H9 (cell line): ENCODE results near the gene LPP. TPM values are rescaled to one million over a fixed set of nuclear protein-coding genes. Genes with fewer than 3 reads are reported as not detected.

Experiments used
- DNase-seq: peaks from one replicate; pipeline ENCODE4 v3.0.0-alpha.2; 2017
- H2AFZ ChIP-seq: one replicate; pipeline ENCODE4 v1.6.1; 2013; ENCODE audit warnings: mild to moderate bottlenecking, low read length, control low read depth, moderate library complexity
- H2AK5ac ChIP-seq: 2 replicates; pipeline ENCODE4 v1.6.1; 2013; ENCODE audit warnings: low read length, control low read depth, mixed read lengths; ENCODE audit not compliant: insufficient read length
- H2BK120ac ChIP-seq: one replicate; pipeline ENCODE4 v1.6.1; 2013; ENCODE audit warnings: low read depth, mild to moderate bottlenecking, low read length, control low read depth, inconsistent platforms; ENCODE audit not compliant: poor library complexity, severe bottlenecking
- H2BK12ac ChIP-seq: 2 replicates; pipeline ENCODE4 v1.6.1; 2013; ENCODE audit warnings: low read length, control low read depth, mixed read lengths, low read depth; ENCODE audit not compliant: insufficient read length
- H2BK15ac ChIP-seq: 2 replicates; pipeline ENCODE4 v1.6.1; 2013; ENCODE audit warnings: low read depth, low read length, control low read depth
- H2BK20ac ChIP-seq: one replicate; pipeline ENCODE4 v1.6.1; 2013; ENCODE audit warnings: low read depth, mild to moderate bottlenecking, low read length, control low read depth, inconsistent platforms; ENCODE audit not compliant: poor library complexity, severe bottlenecking
- H2BK5ac ChIP-seq: 2 replicates; pipeline ENCODE4 v1.6.1; 2013; ENCODE audit warnings: low read length, control low read depth, mixed read lengths; ENCODE audit not compliant: insufficient read length
- H3K14ac ChIP-seq: 2 replicates; pipeline ENCODE4 v1.6.1; 2013; ENCODE audit warnings: low read length, control low read depth; ENCODE audit not compliant: insufficient read depth
- H3K18ac ChIP-seq: 2 replicates; pipeline ENCODE4 v1.6.1; 2013; ENCODE audit warnings: low read depth, mild to moderate bottlenecking, mixed read lengths, low read length, control low read depth; ENCODE audit not compliant: insufficient read length
- H3K23ac ChIP-seq: 2 replicates; pipeline ENCODE4 v1.6.1; 2013; ENCODE audit warnings: low read length, control low read depth, mixed read lengths, low read depth; ENCODE audit not compliant: insufficient read length
- H3K23me2 ChIP-seq: 2 replicates; pipeline ENCODE4 v1.6.1; 2013; ENCODE audit warnings: low read depth, mild to moderate bottlenecking, mixed read lengths, low read length, control low read depth; ENCODE audit not compliant: insufficient read length, poor library complexity, severe bottlenecking
- H3K27ac ChIP-seq: 2 replicates; pipeline ENCODE4 v1.5.1; 2013; ENCODE audit warnings: low read length, control low read depth, mixed read lengths, low read depth; ENCODE audit not compliant: insufficient read length
- H3K27me3 ChIP-seq: 2 replicates; pipeline ENCODE4 v1.6.1; 2013; ENCODE audit warnings: low read length, control low read depth, inconsistent platforms; ENCODE audit not compliant: insufficient read depth
- H3K4ac ChIP-seq: 2 replicates; pipeline ENCODE4 v1.6.1; 2013; ENCODE audit warnings: low read depth, mild to moderate bottlenecking, control low read depth, inconsistent platforms, low read length, moderate library complexity
- H3K4me1 ChIP-seq: 2 replicates; pipeline ENCODE4 v1.6.1; 2013; ENCODE audit warnings: low read length, control low read depth, inconsistent platforms; ENCODE audit not compliant: insufficient read depth
- H3K4me2 ChIP-seq: 2 replicates; pipeline ENCODE4 v1.6.1; 2013; ENCODE audit warnings: low read length, control low read depth, mixed read lengths; ENCODE audit not compliant: insufficient read length, insufficient read depth
- H3K56ac ChIP-seq: 2 replicates; pipeline ENCODE4 v1.6.1; 2013; ENCODE audit warnings: low read depth, mild to moderate bottlenecking, mixed read lengths, low read length, control low read depth; ENCODE audit not compliant: insufficient read length
- H3K79me1 ChIP-seq: 2 replicates; pipeline ENCODE4 v1.6.1; 2013; ENCODE audit warnings: low read depth, mild to moderate bottlenecking, moderate library complexity, low read length, control low read depth, inconsistent platforms; ENCODE audit not compliant: insufficient read depth, poor library complexity, severe bottlenecking
- H3K79me2 ChIP-seq: 2 replicates; pipeline ENCODE4 v1.6.1; 2013; ENCODE audit warnings: low read length, control low read depth, inconsistent platforms; ENCODE audit not compliant: insufficient read depth
- H3K9ac ChIP-seq: 2 replicates; pipeline ENCODE4 v1.6.1; 2013; ENCODE audit warnings: low read length, control low read depth, mixed read lengths; ENCODE audit not compliant: insufficient read length; ENCODE audit errors: extremely low read depth
- H3K9me3 ChIP-seq: one replicate; pipeline ENCODE4 v1.6.1; 2013; ENCODE audit warnings: low read depth, low read length, inconsistent platforms; ENCODE audit not compliant: control insufficient read depth
- H3T11ph ChIP-seq: one replicate; pipeline ENCODE4 v1.6.1; 2013; ENCODE audit warnings: mild to moderate bottlenecking, low read length, control low read depth, inconsistent platforms
- H4K20me1 ChIP-seq: one replicate; pipeline ENCODE4 v1.6.1; 2013; ENCODE audit not compliant: control insufficient read depth, insufficient read length, insufficient read depth
- H4K5ac ChIP-seq: 2 replicates; pipeline ENCODE4 v1.6.1; 2013; ENCODE audit warnings: low read depth, mild to moderate bottlenecking, mixed read lengths, low read length, control low read depth; ENCODE audit not compliant: insufficient read length
- H4K8ac ChIP-seq: replicated peaks from 2 replicates; pipeline ENCODE4 v1.6.1; 2013; ENCODE audit warnings: low read length, control low read depth, mixed read lengths, low read depth; ENCODE audit not compliant: insufficient read length
- H4K91ac ChIP-seq: 2 replicates; pipeline ENCODE4 v1.6.1; 2013; ENCODE audit warnings: low read depth, mild to moderate bottlenecking, moderate library complexity, mixed read lengths, low read length, control low read depth; ENCODE audit not compliant: insufficient read length
- H3K27ac Mint-ChIP-seq, 3 experiments: 2 replicates in 2 of 3; 3 replicates in 1 of 3; pipeline ENCODE4 v1.8.0; 2020 to 2021; ENCODE audit warnings: mixed read lengths in 3 of 3, mild to moderate bottlenecking in 1 of 3, moderate library complexity in 1 of 3
- H3K27me3 Mint-ChIP-seq: 2 replicates; pipeline ENCODE4 v1.8.0; 2021; ENCODE audit warnings: low read depth, mild to moderate bottlenecking, moderate library complexity, mixed read lengths
- H3K36me3 Mint-ChIP-seq, 3 experiments: 2 replicates in 2 of 3; 3 replicates in 1 of 3; pipeline ENCODE4 v1.8.0; 2020 to 2021; ENCODE audit warnings: low read depth in 3 of 3, mixed read lengths in 3 of 3; ENCODE audit not compliant: insufficient read depth in 1 of 3
- H3K4me1 Mint-ChIP-seq, 2 experiments: 2 replicates each; pipeline ENCODE4 v1.8.0; 2020; ENCODE audit warnings: mixed read lengths in 2 of 2
- H3K4me3 Mint-ChIP-seq, 2 experiments: 2 replicates in 1 of 2; 3 replicates in 1 of 2; pipeline ENCODE4 v1.8.0; 2020 to 2021; ENCODE audit warnings: mild to moderate bottlenecking in 2 of 2, mixed read lengths in 2 of 2, moderate library complexity in 1 of 2
- H3K9me3 Mint-ChIP-seq, 2 experiments: 2 replicates in 1 of 2; 3 replicates in 1 of 2; pipeline ENCODE4 v1.8.0; 2020; ENCODE audit warnings: mild to moderate bottlenecking in 2 of 2, mixed read lengths in 2 of 2, moderate library complexity in 1 of 2
- WGBS: extraction: QIAGEN DNeasy Blood & Tissue Kit; methylation state at CpG from one replicate; pipeline ENCODE4 v1.1.7; 2013; ENCODE audit warnings: missing lambda C conversion rate, low lambda C conversion rate, mixed read lengths; ENCODE audit not compliant: insufficient read length; ENCODE audit errors: extremely low coverage; 5-methylcytosine and 5-hydroxymethylcytosine counted together
- total RNA-seq: library from RNA; stranded (reverse); gene quantifications from 2 replicates; pipeline ENCODE4 v1.2.1, GENCODE V29; 2021
- TF ChIP-seq, protein P1 (sequence below): fragments of 200-600 bp; sonication (generic); conservative IDR thresholded peaks from 3 replicates; pipeline ENCODE4 v1.8.0; 2021; ENCODE audit warnings: antibody characterized with exemption, mild to moderate bottlenecking

Gene LPP
- total RNA-seq, 1 experiment from 2014 or later, result 64.6 TPM

DNA sequence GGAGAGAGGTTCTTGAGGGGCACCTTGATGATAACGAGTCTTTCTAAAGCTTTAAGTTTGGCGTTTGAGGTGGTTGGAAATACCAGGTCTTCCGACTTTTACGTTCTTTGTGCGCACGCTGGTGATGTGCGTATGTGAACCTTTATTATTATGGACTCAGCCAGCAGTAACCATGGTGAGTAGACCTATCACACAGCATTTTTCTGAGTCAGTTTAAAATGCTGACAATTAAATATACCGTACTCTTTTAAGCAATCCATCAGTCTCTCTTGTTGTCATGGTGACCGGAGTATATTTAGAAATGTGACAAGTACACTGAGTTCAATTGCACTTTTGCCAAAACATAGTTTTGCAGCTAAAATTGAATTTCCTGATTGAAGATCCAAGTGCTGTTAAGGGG, 172.2 kb downstream of the LPP start:
- no peak for DNase-seq
- H3K27ac ChIP-seq, result no peak overlapping the region
- H4K5ac ChIP-seq, result no peak overlapping the region
- H3K9ac ChIP-seq, result no peak overlapping the region
- H3K9me3 ChIP-seq, result no peaks in the 10 kb centered on the region
- H3K79me2 ChIP-seq, result peaks cover 2% of the 10 kb centered on the region; the same call in 1 of the 2 replicates
- H3K4me2 ChIP-seq, result no peak overlapping the region
- TF ChIP-seq, protein P1, sequence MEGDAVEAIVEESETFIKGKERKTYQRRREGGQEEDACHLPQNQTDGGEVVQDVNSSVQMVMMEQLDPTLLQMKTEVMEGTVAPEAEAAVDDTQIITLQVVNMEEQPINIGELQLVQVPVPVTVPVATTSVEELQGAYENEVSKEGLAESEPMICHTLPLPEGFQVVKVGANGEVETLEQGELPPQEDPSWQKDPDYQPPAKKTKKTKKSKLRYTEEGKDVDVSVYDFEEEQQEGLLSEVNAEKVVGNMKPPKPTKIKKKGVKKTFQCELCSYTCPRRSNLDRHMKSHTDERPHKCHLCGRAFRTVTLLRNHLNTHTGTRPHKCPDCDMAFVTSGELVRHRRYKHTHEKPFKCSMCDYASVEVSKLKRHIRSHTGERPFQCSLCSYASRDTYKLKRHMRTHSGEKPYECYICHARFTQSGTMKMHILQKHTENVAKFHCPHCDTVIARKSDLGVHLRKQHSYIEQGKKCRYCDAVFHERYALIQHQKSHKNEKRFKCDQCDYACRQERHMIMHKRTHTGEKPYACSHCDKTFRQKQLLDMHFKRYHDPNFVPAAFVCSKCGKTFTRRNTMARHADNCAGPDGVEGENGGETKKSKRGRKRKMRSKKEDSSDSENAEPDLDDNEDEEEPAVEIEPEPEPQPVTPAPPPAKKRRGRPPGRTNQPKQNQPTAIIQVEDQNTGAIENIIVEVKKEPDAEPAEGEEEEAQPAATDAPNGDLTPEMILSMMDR, result no peak
- no peaks in the 10 kb centered on the region for H3K27me3 ChIP-seq
- H2BK15ac ChIP-seq, result no peak overlapping the region
- no peak overlapping the region for H2BK120ac ChIP-seq
- no peak overlapping the region for H2AFZ ChIP-seq
- H3K56ac ChIP-seq, result no peak overlapping the region
- no peak overlapping the region for H2AK5ac ChIP-seq
- no peak overlapping the region for H2BK20ac ChIP-seq
- H3K36me3 Mint-ChIP-seq, result no peaks in the 10 kb centered on the region
- WGBS, result no CpG with 5 or more reads among the region's 9 CpGs
- H3K4me3 Mint-ChIP-seq, result no peak overlapping the region
- no peak overlapping the region for H3K27ac Mint-ChIP-seq
- no peak overlapping the region for H3K4ac ChIP-seq
- H3K27me3 Mint-ChIP-seq, result no peaks in the 10 kb centered on the region
- no peaks in the 10 kb centered on the region for H3K23me2 ChIP-seq
- no peak overlapping the region for H4K91ac ChIP-seq
- no peak overlapping the region for H3K23ac ChIP-seq
- no peaks in the 10 kb centered on the region; a peak in 1 of 4 replicates for H3K4me1 Mint-ChIP-seq
- H2BK12ac ChIP-seq, result no peak overlapping the region
- H3K9me3 Mint-ChIP-seq, result no peaks in the 10 kb centered on the region
- H3T11ph ChIP-seq, result no peak overlapping the region
- H4K8ac ChIP-seq, result no peak overlapping the region
- H3K14ac ChIP-seq, result no peak overlapping the region
- H4K20me1 ChIP-seq, result no peaks in the 10 kb centered on the region
- H3K18ac ChIP-seq, result no peak overlapping the region
- no peaks in the 10 kb centered on the region; the same call in 1 of the 2 replicates for H3K4me1 ChIP-seq
- no peak overlapping the region for H2BK5ac ChIP-seq
- H3K79me1 ChIP-seq, result peaks cover 3% of the 10 kb centered on the region
